CD4-positive, alpha-beta T cell treated with Interleukin-6 at 100 ng/mL for 8 hours (primary cell): ENCODE measurements around the gene HLA-G.
"Not testable (repeated sequence)": the region's sequence is repeated elsewhere in the genome, so short reads cannot be mapped to it uniquely, and the experiment has no call there.

ENCODE experiments used
- DNase-seq: peaks from one replicate; pipeline ENCODE4 v3.0.0-alpha.2; 2020; ENCODE audit warnings: mixed read lengths, low spot score

Gene HLA-G

DNA sequence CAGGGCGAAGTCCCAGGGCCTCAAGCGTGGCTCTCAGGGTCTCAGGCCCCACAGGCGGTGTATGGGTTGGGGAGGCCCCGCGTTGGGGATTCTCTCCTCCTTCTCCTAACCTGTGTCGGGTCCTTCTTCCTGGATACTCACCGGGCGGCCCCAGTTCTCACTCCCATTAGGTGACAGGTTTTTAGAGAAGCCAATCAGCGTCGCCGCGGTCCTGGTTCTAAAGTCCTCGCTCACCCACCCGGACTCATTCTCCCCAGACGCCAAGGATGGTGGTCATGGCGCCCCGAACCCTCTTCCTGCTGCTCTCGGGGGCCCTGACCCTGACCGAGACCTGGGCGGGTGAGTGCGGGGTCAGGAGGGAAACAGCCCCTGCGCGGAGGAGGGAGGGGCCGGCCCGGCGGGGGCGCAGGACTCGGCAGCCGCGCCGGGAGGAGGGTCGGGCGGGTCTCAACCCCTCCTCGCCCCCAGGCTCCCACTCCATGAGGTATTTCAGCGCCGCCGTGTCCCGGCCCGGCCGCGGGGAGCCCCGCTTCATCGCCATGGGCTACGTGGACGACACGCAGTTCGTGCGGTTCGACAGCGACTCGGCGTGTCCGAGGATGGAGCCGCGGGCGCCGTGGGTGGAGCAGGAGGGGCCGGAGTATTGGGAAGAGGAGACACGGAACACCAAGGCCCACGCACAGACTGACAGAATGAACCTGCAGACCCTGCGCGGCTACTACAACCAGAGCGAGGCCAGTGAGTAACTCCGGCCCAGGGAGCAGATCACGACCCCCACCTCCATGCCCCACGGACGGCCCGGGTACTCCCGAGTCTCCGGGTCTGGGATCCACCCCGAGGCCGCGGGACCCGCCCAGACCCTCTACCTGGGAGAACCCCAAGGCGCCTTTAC, at the start of gene HLA-G:
TSS of gene HLA-G (plus strand) at position 247 of the 892 bp plus-strand sequence. CDS start at position 267, 20 bp downstream.
- DNase-seq = no peak

DNA sequence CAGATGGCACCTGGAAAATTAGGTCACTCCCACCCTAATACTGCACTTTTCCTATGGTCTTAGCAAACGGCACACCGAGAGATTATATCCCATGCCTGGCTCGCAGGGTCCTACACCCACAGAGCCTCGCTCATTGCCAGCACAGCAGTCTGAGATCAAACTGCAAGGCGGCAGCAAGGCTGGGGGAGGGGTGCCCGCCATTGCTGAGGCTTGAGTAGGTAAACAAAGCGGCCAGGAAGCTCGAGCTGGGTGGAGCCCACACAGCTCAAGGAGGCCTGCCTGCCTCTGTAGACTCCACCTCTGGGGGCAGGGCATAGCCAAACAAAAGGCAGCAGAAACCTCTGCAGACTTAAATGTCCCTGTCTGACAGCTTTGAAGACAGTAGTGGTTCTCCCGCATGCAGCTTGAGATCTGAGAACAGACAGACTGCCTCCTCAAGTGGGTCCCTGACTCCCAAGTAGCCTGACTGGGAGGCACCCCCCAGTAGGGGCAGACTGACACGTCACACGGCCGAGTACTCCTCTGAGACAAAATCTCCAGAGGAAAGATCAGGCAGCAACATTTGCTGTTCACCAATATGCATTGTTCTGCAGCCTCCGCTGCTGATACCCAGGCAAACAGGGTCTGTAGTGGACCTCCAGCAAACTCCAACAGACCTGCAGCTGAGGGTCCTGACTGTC, 47.5 kb upstream of the HLA-G start:
- DNase-seq = not testable (repeated sequence)

- DNase-seq = no peak
These were observed 38.4 kb upstream of the HLA-G start for GRCh38 chr6:29789176-29789575.

DNA sequence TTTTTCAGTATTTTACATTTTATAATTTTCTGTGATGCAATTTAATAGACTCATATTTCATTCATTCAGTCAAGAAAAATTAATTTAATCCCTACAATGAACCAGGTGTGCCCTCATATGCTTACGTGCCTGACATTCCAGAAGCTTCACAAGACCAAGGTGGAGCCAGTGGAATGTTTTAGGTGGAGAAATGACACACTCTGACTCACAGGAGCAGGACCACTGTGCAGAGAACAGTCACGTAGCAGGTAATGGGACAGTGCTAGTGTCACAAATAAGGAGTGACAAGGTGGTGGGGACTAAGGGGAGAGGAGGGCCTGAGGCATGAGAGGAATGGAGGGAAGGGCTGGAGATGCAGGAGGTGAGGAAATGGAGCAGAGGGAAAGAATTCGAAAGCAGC, 37.0 kb upstream of the HLA-G start:
- no peak for DNase-seq

DNA sequence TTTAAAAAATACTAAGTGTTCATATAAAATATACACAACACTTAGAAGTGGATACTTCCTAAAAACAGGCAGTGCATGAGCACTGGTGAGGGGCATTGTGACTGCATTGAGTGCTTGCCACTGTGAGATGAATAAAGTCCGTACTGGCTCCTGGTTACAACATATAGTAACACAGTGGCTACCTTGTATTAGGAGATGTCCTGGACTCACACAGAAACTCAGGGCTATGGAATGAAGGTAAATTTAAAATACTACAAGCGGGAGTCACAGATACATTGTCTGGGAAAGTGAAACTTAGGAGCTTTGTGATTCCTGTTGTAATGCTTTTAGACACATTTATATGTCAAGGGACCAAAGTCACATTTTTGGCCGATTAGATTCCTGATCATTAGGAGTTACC, 36.5 kb upstream of the HLA-G start:
- DNase-seq = no peak

DNA sequence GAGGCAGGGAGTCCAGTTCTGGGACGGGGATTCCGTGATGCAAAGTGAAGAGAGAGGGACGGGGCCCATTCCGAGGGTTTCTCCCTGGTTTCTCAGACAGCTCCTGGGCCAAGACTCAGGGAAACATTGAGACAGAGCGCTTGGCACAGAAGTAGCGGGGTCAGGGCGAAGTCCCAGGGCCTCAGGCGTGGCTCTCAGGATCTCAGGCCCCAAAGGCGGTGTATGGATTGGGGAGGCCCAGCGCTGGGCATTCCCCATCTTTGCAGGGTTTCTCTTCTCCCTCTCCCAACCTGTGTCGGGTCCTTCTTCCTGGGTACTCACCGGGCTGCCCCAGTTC, 35.9 kb upstream of the HLA-G start:
- no peak for DNase-seq

DNA sequence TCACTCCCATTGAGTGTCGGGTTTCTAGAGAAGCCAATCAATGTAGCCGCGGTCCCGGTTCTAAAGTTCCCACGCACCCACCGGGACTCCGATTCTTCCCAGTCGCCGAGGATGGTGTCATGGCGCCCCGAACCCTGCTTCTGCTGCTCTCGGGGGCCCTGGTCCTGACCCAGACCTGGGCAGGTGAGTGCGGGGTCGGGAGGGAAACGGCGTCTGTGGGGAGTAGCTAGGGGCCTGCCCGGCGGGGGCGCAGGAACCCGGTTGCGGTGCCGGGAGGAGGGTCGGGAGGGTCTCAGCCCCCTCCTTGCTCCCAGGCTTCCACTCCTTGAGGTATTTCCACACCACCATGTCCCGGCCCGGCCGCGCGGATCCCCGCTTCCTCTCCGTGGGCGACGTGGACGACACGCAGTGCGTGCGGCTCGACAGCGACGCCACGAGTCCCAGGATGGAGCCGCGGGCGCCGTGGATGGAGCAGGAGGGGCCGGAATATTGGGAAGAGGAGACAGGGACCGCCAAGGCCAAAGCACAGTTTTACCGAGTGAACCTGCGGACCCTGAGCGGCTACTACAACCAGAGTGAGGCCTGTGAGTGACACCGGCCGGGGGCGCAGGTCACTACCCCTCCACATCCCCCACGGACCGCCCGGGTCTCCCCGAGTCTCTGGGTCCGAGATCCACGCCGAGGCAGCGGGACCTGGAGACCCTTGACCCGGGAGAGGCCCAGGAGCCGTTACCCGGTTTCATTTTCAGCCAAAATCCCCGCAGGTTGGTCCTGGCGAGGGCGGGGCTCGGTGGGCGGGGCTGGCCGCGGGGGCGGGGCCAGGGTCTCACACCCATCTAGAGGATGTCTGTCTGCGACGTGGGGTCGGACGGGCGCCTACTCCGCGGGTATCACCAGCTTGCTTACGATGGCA, 35.2 kb upstream of the HLA-G start:
- peak; percentile 79 for DNase-seq

DNA sequence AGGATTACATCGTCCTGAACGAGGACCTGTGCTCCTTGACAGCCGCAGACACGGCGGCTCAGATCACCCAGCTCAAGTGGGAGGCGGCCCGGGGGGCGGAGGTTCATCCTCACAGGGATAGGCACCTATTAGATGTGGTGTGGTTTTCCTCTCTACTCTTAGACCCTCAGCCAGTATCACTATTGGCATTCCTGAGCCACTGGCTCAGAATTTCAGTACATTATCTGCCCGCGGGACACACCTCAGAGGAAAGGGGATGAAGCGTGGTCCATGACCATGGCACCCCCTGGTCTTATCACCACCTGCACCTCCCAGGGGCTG, 34.6 kb upstream of the HLA-G start:
- DNase-seq = no peak

DNA sequence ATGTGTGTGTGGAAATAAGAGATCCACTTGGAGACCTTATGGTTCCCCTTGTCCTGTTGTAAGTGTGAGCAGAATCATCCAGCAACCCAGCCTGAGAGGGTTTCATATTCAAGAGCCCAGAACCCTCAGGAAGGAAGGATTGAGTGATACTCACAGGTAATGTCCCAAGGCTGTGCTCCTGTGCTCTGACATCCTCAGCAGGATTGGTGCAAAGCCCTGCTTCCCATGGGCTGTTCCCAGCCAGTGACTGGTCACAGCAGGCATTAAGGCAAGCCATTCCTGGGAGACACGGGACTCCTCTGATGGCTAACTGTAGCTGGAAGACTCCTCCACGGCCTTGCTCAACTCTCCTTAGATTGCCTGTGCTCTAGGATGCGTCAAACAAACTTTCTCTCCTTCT, 33.8 kb upstream of the HLA-G start:
- DNase-seq = no peak

GRCh38 chr6:29796026-29796425, 31.6 kb upstream of the HLA-G start:
- DNase-seq = no peak

GRCh38 chr6:29797135-29797534, 30.5 kb upstream of the HLA-G start:
- DNase-seq = no peak

DNA sequence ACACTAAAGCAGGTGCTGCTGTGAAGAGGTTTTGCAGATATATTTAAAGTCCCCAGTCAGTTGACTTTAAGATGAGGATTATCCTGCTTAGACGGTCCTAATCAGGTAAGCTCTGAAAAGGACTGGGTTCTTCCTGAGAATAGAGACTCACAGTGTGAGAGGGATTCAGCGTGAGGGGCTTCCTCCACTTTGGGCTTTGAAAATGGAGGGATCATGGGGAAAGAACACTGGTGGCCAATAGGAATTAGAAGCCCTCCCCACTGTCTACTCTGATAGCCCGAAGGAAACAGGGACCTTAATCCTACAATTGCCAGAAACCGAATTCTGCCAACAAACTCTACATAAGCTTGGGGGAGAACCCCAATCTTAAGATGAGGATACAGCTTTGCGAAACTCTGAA, 29.7 kb upstream of the HLA-G start:
- no peak for DNase-seq

GRCh38 chr6:29800254-29800653, 27.4 kb upstream of the HLA-G start:
- no peak for DNase-seq

- DNase-seq = no peak
These were observed 21.2 kb upstream of the HLA-G start for GRCh38 chr6:29806387-29806786.

GRCh38 chr6:29809249-29809648, 18.4 kb upstream of the HLA-G start:
- no peak for DNase-seq

DNA sequence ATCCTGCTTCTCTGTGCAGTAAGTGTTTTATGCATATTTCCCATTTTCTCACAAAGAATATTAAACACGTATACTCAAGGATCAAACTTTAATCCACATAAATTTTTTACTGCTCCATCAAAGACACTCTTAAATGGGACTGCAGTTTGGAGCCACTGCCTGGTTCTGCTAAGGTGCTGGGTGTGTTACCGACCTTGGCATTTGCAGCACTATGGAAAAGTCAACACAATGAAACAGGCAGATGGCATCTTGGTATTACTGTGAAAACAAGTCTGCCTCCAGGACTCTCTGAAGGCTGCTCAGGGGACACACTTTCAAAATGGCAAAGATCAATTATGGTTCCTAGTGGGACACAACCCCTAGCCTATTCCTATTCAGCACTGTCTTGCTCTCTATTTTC, 17.3 kb upstream of the HLA-G start:
- no peak for DNase-seq

DNA sequence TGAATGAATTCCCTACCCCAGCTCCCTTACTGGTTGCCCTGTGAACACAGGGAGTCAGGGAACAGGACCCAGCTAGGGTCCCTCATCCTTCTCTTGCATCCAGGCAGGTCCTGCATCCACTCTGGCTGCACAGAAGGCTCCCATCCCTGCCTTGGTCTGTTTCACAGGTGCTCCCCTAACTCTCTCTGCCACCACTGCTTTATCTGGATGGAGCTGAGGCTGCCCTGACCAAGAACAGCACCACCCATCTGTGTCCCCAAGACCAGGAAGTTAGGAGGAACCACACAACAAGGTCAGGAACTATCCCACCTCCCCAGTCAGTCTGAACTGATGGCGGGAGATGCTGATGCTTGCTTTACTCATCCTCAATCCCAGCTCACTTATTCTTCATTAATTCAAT, 16.2 kb upstream of the HLA-G start:
- DNase-seq = no peak

DNA sequence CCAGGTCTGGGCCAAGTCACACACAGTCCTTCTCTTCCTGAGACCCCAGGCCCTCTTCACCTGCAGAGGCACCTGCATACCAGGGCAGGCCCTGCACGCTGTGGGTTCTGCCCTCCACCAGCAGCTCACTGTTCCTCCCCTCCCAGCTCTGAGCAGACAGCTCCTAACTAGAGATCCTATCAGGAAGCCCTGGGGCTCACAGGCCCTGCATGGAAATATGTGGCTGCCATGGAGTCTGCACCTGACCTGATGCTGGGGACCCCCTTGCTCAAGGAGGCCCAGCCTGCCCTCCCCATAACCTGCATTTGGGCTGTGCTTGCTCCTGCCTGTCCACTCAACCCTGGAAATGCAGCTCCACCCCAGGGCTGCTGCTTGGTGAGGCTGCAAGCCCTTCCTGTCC, 14.6 kb upstream of the HLA-G start:
- DNase-seq = no peak

DNA sequence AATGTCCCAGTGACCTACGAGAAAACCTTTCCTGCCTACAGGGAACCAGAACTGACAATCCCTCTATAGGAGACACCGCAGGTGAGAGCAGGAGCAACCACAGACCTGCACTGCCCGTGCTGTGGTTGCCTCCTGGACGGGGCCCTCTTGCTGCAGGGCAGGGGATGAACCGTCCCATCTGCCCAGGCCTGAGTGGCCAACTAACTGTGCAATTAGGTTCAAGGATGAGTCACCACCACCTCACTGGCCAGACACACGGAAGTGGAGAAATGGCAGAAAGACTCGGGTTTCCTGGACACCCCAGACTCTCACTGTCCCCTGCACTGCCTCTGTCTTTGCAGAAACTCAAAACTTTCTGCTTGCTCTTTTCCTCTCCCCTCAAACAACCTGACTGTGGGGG, 13.8 kb upstream of the HLA-G start:
- DNase-seq = no peak

DNA sequence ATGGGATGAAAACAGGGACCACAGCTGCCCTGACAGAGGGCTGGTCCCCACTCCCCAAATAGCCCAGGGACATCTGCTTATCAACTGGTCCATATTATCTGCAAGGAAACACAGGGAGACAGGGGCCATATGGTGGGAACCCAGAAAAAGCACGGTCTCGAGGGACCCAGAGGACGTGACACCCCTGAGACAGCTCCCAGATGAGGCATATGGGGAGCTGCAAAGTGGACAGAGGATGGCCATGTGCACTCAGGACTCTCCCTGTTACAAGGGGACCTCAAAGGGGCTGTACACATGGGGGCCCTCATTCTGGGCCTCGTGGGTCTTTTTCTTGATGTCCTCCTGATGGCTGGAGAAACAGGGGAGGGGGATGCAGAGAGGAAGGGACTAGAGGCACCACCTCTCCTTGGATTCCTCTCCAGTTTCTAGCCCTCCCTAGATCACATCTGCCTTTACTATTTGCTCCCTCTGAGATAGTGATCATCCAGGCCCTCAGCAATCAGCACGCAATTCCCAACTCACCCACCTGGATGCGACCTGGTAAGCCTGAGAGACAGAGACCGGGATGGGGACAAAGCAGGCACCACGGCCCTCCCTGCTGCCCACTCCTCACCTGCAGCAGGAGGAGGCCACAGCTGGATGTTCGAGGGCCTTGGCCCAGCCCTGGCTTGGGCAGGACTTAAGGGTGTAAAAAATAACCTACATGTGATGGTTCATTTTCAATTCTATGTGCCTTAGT, 13.1 kb upstream of the HLA-G start:
- no peak for DNase-seq

DNA sequence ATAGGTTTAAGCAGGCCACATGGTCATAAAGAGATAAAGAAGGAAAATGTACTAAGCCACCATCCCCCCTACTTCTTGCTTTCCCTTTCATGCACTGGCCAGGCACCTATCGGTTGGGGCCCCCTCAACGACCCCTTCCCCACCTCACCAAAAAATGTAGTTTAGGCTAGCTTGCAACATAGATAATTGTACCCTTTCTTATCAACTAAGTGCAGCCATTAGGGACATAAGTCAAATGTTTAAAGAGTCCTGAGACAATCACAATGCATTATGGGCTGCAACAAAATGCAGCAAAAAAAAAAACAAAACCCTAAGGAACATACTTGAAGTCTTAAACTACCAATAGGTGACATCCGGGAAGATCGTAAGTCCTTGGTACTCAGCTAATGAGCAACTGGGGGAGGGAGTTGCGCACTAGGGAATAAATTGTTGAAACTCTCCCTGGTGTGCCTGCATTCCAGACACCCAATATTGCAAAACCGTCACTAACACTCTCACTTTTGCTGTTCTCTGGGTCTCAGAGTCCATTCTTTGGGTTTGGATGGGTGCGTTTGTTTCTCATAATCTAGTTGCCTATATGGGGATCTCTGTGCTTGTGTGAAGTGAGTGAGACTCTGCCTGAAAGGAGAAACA, 12.4 kb upstream of the HLA-G start:
- DNase-seq = no peak

DNA sequence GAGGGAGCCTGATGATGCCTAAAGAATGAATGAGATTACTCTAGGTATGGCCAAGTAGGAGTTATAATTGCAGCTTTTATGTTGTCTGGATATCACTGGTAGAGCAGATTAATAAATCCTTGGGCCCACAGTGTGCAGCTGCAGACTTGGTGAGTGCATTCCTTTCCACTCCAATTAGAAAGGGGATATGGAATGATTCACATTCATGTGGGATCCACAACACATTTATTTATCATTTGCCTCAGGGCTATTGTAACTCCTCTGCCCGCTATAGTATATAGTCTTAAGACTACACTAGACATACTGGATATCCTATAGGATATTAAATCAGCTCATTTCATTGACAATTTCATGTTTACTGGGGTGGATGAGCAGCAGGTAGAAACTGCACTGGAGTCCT, 11.6 kb upstream of the HLA-G start:
- no peak for DNase-seq
